Ramos (cell line): Measurements from ENCODE around the gene ARL4A.
"Not testable (repeated sequence)": the region's sequence is repeated elsewhere in the genome, so short reads cannot be mapped to it uniquely, and the experiment has no call there.

ENCODE experiments used
- in situ Hi-C: fragments of 300-500 bp; cut with MboI; formaldehyde crosslinking; loops from one replicate; pipeline ENCODE4 v1.14.3; 2022; ENCODE audit warnings: low sequenced_read_pairs; ENCODE audit not compliant: unreplicated experiment

The ARL4A gene

GRCh38 chr7:12660423-12660822, 27.0 kb upstream of the ARL4A start:
- in situ Hi-C loops: not testable (repeated sequence)

- in situ Hi-C loops: not testable (repeated sequence)
These were observed 26.4 kb upstream of the ARL4A start for GRCh38 chr7:12660986-12661385.

GRCh38 chr7:12661581-12661980, 25.9 kb upstream of the ARL4A start:
- in situ Hi-C loops: no loop called here

- in situ Hi-C loops: no loop called here
These were observed 17.3 kb upstream of the ARL4A start for GRCh38 chr7:12670000-12670729.

- in situ Hi-C loops: no loop called here
These were observed 16.5 kb upstream of the ARL4A start for GRCh38 chr7:12670743-12671520.

GRCh38 chr7:12673436-12673835, 14.0 kb upstream of the ARL4A start:
- in situ Hi-C loops: not testable (repeated sequence)

- in situ Hi-C loops: no loop called here
These were observed 13.4 kb upstream of the ARL4A start for GRCh38 chr7:12674053-12674452.

- in situ Hi-C loops: no loop called here
These were observed 12.6 kb upstream of the ARL4A start for GRCh38 chr7:12674861-12675260.

- in situ Hi-C loops: no loop called here
These were observed 3.5 kb upstream of the ARL4A start for GRCh38 chr7:12683678-12684585.

- in situ Hi-C loops: no loop called here
These were observed 2.7 kb upstream of the ARL4A start for GRCh38 chr7:12684733-12685132.

- in situ Hi-C loops: no loop called here
These were observed 1.9 kb upstream of the ARL4A start for GRCh38 chr7:12685550-12685949.

GRCh38 chr7:12686234-12686890, 1.1 kb upstream of the ARL4A start:
- in situ Hi-C loops: no loop called here

- in situ Hi-C loops: no loop called here
These were observed 312 bp downstream of the ARL4A start for GRCh38 chr7:12687718-12688171.

GRCh38 chr7:12688485-12689170, 1.2 kb downstream of the ARL4A start:
- in situ Hi-C loops: not testable (repeated sequence)

GRCh38 chr7:12689451-12689850, 2.0 kb downstream of the ARL4A start:
- in situ Hi-C loops: no loop called here

GRCh38 chr7:12690041-12690878, 2.8 kb downstream of the ARL4A start:
- in situ Hi-C loops: no loop called here

GRCh38 chr7:12691388-12691787, 4.0 kb downstream of the ARL4A start:
- in situ Hi-C loops: not testable (repeated sequence)

GRCh38 chr7:12692035-12692434, 4.6 kb downstream of the ARL4A start:
- in situ Hi-C loops: no loop called here
